ENCODE data around the gene TTC28.
A peak's percentile ranks its signal among the peaks of the same experiment; 100 is the strongest.
"Not testable (repeated sequence)": the region's sequence is repeated elsewhere in the genome, so short reads cannot be mapped to it uniquely, and the experiment has no call there.

Gene TTC28

DNA sequence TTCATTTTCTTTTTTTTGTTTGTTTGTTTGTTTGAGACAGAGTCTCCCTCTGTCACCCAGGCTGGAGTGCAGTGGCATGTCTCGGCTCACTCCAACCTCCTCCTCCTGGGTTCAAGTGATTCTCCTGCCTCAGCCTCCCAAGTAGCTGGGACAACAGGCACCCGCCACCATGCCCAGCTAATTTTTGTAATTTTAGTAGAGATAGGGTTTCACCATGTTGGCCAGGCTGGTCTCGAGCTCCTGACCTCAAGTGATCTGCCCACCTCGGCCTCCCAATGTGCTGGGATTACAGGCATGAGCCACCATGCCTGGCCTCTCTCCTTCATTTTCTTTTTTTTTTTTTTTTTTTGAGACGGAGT lies 118.9 kb downstream of the TTC28 start:
- 0 out of 2 replicates have a peak, but pooled peaks have one; percentile 0 for TF ChIP-seq KLF8 (tag by site-specific recombination; IDR thresholded peaks at IDR 0.05)
- H3K4me1 ChIP-seq (ENCODE audit: control insufficient read depth, insufficient read depth, low read length); H3K9me3 ChIP-seq (ENCODE audit: control insufficient read depth, insufficient read depth, low read depth, low read length); H3K36me3 ChIP-seq (ENCODE audit: control insufficient read depth in 2 of 2, insufficient read depth in 1 of 2, low read length in 2 of 2); H3K27ac ChIP-seq (ENCODE audit: extremely low read depth, low read depth, low read length); CTCF ChIA-PET; H3K4me3 ChIP-seq (ENCODE audit: low read depth, low read length): not testable (repeated sequence)
- POLR2A ChIA-PET = interaction anchor here (0.7 kb wide), 1 partner anchor 295 kb away, joined by 6 read pairs; no protein-coding TSS in a partner anchor

DNA sequence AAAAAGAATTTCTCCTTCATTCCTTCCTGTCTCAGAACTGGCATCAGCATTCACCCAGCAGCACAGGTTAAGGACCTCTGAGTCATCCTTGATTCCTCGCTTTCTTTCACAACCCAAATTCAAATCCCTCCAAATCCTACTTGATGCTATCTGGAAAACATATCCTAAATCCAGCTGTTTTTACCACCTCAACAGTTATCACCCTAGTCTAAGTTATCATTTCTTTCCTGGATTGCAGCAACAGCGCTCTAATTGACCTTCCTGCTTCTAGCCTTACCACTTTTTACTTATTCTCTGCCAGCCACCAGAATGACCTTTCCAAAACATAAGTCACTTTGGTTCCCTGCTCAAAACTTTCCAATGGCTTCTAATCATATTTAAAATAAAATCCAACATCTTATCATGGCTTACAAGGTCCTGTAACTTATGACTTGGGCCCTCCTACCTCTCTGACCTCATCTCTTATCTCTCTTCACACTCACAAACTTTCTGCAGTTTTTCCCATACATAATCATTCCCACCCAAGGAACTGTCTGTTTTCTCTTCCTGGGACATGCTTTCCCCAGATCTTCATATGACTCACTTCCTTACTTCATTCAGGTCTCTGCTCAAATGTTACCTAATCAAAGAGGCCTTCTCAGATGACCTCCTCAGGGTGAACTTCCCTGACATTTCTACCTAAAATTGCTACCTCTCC lies 119.4 kb downstream of the TTC28 start:
- Histone ChIP-seq H3K4me3 (ENCODE audit: low read depth, low read length) (no peak overlapping the region), H3K36me3 (ENCODE audit: control insufficient read depth in 2 of 2, insufficient read depth in 1 of 2, low read length in 2 of 2) (no peaks in the 10 kb centered on the region), H3K4me1 (ENCODE audit: control insufficient read depth, insufficient read depth, low read length) (0 out of 2 replicates have a peak, but pooled peaks cover 2% of the 10 kb centered on the region), H3K27ac (ENCODE audit: extremely low read depth, low read depth, low read length) (no peak overlapping the region), H3K9me3 (ENCODE audit: control insufficient read depth, insufficient read depth, low read depth, low read length) (no peaks in the 10 kb centered on the region)
- 0 out of 2 replicates have a peak, but pooled peaks have one; percentile 17 for TF ChIP-seq KLF8 (tag by site-specific recombination; IDR thresholded peaks at IDR 0.05)
- no peak; the same call in 1 of the 2 replicates for TF ChIP-seq SP7 (tag by site-specific recombination; IDR thresholded peaks at IDR 0.05)
- TF ChIP-seq HOXA7 (CRISPR knock-in tag; IDR thresholded peaks at IDR 0.05; ENCODE audit: borderline replicate concordance) = no peak
- TF ChIP-seq PRDM1 (tag by site-specific recombination; IDR thresholded peaks at IDR 0.05) = peak; percentile 80
- 0 out of 2 replicates have a peak, but pooled peaks have one; percentile 29 for TF ChIP-seq ZNF600 (tag by site-specific recombination; IDR thresholded peaks at IDR 0.05)
- no peak for TF ChIP-seq ZNF121 (tag by site-specific recombination; IDR thresholded peaks at IDR 0.05)
- TF ChIP-seq, protein P1, sequence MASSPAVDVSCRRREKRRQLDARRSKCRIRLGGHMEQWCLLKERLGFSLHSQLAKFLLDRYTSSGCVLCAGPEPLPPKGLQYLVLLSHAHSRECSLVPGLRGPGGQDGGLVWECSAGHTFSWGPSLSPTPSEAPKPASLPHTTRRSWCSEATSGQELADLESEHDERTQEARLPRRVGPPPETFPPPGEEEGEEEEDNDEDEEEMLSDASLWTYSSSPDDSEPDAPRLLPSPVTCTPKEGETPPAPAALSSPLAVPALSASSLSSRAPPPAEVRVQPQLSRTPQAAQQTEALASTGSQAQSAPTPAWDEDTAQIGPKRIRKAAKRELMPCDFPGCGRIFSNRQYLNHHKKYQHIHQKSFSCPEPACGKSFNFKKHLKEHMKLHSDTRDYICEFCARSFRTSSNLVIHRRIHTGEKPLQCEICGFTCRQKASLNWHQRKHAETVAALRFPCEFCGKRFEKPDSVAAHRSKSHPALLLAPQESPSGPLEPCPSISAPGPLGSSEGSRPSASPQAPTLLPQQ (tag by site-specific recombination; IDR thresholded peaks at IDR 0.05) = peak; percentile 18; the same call in 1 of the 2 replicates
- TF ChIP-seq, protein P2, sequence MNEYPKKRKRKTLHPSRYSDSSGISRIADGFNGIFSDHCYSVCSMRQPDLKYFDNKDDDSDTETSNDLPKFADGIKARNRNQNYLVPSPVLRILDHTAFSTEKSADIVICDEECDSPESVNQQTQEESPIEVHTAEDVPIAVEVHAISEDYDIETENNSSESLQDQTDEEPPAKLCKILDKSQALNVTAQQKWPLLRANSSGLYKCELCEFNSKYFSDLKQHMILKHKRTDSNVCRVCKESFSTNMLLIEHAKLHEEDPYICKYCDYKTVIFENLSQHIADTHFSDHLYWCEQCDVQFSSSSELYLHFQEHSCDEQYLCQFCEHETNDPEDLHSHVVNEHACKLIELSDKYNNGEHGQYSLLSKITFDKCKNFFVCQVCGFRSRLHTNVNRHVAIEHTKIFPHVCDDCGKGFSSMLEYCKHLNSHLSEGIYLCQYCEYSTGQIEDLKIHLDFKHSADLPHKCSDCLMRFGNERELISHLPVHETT (tag by site-specific recombination; IDR thresholded peaks at IDR 0.05) = 0 out of 2 replicates have a peak, but pooled peaks have one; percentile 32
- peak; percentile 65; the same call in 1 of the 2 replicates for TF ChIP-seq ZNF629 (tag by site-specific recombination; IDR thresholded peaks at IDR 0.05)
- TF ChIP-seq, protein P3, sequence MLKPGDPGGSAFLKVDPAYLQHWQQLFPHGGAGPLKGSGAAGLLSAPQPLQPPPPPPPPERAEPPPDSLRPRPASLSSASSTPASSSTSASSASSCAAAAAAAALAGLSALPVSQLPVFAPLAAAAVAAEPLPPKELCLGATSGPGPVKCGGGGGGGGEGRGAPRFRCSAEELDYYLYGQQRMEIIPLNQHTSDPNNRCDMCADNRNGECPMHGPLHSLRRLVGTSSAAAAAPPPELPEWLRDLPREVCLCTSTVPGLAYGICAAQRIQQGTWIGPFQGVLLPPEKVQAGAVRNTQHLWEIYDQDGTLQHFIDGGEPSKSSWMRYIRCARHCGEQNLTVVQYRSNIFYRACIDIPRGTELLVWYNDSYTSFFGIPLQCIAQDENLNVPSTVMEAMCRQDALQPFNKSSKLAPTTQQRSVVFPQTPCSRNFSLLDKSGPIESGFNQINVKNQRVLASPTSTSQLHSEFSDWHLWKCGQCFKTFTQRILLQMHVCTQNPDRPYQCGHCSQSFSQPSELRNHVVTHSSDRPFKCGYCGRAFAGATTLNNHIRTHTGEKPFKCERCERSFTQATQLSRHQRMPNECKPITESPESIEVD (tag by site-specific recombination; IDR thresholded peaks at IDR 0.05) = peak; percentile 59; the same call in 1 of the 2 replicates
- TF ChIP-seq, protein P4, sequence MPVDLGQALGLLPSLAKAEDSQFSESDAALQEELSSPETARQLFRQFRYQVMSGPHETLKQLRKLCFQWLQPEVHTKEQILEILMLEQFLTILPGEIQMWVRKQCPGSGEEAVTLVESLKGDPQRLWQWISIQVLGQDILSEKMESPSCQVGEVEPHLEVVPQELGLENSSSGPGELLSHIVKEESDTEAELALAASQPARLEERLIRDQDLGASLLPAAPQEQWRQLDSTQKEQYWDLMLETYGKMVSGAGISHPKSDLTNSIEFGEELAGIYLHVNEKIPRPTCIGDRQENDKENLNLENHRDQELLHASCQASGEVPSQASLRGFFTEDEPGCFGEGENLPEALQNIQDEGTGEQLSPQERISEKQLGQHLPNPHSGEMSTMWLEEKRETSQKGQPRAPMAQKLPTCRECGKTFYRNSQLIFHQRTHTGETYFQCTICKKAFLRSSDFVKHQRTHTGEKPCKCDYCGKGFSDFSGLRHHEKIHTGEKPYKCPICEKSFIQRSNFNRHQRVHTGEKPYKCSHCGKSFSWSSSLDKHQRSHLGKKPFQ (tag by site-specific recombination; IDR thresholded peaks at IDR 0.05) = 0 out of 2 replicates have a peak, but pooled peaks have one; percentile 19
- ChIA-PET POLR2A (interaction anchor here (0.7 kb wide), 1 partner anchor 295 kb away, joined by 6 read pairs; no protein-coding TSS in a partner anchor), CTCF (no interaction called here)

DNA sequence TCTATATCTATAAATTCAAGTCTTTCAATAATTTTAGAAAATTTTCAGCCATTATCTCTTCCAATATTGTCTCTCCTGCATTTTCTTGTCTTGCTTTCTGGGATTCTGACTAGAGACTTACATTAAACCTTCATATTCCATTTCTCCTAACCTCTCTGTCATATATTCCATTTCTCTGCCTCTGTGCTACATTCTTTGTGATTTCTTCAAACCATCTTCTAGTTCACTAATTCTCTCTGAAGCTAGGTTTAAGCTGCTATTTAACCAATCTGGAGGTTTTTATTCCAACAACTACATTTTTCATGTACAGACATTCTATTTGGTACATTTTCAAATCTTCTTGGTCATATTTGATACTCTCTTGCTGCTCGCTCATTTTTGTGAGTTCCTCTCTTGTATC lies 122.5 kb downstream of the TTC28 start:
- no peaks in the 10 kb centered on the region for H3K36me3 ChIP-seq (ENCODE audit: control insufficient read depth in 2 of 2, insufficient read depth in 1 of 2, low read length in 2 of 2)
- no peak overlapping the region for H3K4me3 ChIP-seq (ENCODE audit: low read depth, low read length)
- H3K27ac ChIP-seq (ENCODE audit: extremely low read depth, low read depth, low read length) = no peak overlapping the region
- no peaks in the 10 kb centered on the region for H3K9me3 ChIP-seq (ENCODE audit: control insufficient read depth, insufficient read depth, low read depth, low read length)
- 0 out of 2 replicates have a peak, but pooled peaks cover 2% of the 10 kb centered on the region for H3K4me1 ChIP-seq (ENCODE audit: control insufficient read depth, insufficient read depth, low read length)
- ChIA-PET POLR2A (no interaction called here), CTCF (interaction anchor here (0.8 to 1.1 kb wide), 2 partner anchors 34 to 43 kb away, joined by 3 read pairs; no protein-coding TSS in a partner anchor)
- TF ChIP-seq SCRT1 (tag by site-specific recombination; IDR thresholded peaks at IDR 0.05; ENCODE audit: borderline replicate concordance) = no peak
- TF ChIP-seq, protein P5, sequence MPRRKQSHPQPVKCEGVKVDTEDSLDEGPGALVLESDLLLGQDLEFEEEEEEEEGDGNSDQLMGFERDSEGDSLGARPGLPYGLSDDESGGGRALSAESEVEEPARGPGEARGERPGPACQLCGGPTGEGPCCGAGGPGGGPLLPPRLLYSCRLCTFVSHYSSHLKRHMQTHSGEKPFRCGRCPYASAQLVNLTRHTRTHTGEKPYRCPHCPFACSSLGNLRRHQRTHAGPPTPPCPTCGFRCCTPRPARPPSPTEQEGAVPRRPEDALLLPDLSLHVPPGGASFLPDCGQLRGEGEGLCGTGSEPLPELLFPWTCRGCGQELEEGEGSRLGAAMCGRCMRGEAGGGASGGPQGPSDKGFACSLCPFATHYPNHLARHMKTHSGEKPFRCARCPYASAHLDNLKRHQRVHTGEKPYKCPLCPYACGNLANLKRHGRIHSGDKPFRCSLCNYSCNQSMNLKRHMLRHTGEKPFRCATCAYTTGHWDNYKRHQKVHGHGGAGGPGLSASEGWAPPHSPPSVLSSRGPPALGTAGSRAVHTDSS (tag by site-specific recombination; IDR thresholded peaks at IDR 0.05) = no peak

DNA sequence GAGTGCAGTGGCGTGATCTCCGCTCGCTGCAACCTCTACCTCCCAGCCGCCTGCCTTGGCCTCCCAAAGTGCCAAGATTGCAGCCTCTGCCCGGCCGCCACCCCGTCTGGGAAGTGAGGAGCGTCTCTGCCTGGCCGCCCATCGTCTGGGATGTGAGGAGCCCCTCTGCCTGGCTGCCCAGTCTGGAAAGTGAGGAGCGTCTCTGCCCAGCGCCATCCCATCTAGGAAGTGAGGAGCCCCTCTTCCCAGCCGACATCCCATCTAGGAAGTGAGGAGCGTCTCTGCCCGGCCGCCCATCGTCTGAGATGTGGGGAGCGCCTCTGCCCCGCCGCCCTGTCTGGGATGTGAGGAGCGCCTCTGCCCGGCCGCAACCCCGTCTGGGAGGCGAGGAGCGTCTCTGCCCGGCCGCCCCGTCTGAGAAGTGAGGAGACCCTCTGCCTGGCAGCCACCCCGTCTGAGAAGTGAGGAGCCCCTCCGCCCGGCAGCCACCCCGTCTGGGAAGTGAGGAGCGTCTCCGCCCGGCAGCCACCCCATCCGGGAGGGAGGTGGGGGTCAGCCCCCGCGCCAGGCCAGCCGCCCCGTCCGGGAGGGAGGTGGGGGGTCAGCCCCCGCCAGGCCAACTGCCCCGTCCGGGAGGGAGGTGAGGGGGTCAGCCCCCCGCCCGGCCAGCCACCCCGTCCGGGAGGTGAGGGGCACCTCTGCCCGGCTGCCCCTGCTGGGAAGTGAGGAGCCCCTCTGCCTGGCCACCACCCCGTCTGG lies 126.4 kb downstream of the TTC28 start:
- H3K4me1 ChIP-seq (ENCODE audit: control insufficient read depth, insufficient read depth, low read length); H3K27ac ChIP-seq (ENCODE audit: extremely low read depth, low read depth, low read length); H3K9me3 ChIP-seq (ENCODE audit: control insufficient read depth, insufficient read depth, low read depth, low read length); H3K4me3 ChIP-seq (ENCODE audit: low read depth, low read length); CTCF ChIA-PET; POLR2A ChIA-PET; H3K36me3 ChIP-seq (ENCODE audit: control insufficient read depth in 2 of 2, insufficient read depth in 1 of 2, low read length in 2 of 2): not testable (repeated sequence)

Measured in HEK293 (cell line).